Activated naive CD4-positive, alpha-beta T cell treated with anti-CD3 and anti-CD28 coated beads, Interleukin-2, amount 50 U/mL, for 72 hours (primary cell): ENCODE results near the gene SLC12A2. TPM values are rescaled to one million over a fixed set of nuclear protein-coding genes. Genes with fewer than 3 reads are reported as not detected.

ENCODE experiments used
- ATAC-seq, 2 donors: fragments of 150-1000 bp; cut with Tn5 transposase; 2 replicates each; pipeline ENCODE4 v1.10.0; 2021; ENCODE audit warnings: mild to moderate bottlenecking in 2 of 2, moderate library complexity in 2 of 2
- DNase-seq, 2 donors: peaks; one replicate each; pipeline ENCODE4 v3.0.0; 2021 to 2022; ENCODE audit warnings: low spot score in 2 of 2
- H3K27ac Mint-ChIP-seq, 2 donors: one replicate each; pipeline ENCODE4 v1.8.0; 2022; ENCODE audit warnings: mild to moderate bottlenecking in 2 of 2, mixed read lengths in 2 of 2
- H3K36me3 Mint-ChIP-seq, 2 donors: one replicate each; pipeline ENCODE4 v1.8.0; 2022; ENCODE audit warnings: mixed read lengths in 2 of 2
- H3K9me3 Mint-ChIP-seq, 2 donors: one replicate each; pipeline ENCODE4 v1.8.0; 2022; ENCODE audit warnings: mixed read lengths in 2 of 2
- total RNA-seq, 2 donors: library from RNA; stranded (reverse); gene quantifications; one replicate each; pipeline ENCODE4 v1.2.3, GENCODE V29; 2022

SLC12A2 gene
- total RNA-seq, 2 donors from 2014 or later, result 10.5 to 14.0 TPM

DNA sequence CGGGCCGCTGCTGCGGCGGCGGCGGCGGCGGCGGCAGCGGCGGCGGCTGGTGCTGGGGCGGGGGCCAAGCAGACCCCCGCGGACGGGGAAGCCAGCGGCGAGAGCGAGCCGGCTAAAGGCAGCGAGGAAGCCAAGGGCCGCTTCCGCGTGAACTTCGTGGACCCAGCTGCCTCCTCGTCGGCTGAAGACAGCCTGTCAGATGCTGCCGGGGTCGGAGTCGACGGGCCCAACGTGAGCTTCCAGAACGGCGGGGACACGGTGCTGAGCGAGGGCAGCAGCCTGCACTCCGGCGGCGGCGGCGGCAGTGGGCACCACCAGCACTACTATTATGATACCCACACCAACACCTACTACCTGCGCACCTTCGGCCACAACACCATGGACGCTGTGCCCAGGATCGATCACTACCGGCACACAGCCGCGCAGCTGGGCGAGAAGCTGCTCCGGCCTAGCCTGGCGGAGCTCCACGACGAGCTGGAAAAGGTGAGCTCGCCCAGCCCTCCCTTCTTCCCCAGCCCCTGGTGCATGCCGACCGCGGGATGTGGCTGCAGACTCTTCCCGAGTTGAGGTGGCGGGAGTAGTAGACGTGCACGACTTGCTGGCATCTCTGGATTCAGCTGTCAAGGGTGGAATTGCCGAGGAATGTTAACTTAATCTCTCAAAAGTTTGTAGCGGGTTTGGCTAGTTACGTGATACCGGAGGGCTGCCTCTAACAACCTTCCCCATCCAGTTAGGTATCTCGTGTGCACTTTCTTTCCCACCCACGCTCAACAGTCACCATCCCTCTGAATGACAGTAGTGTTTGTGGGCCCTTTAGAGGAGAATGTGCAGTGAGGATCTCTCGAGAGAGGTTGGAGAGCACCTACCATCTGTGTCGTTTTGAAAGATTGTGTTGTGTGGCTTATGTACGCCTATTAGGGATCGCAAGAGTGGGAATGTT, 932 bp downstream of the SLC12A2 start:
- peak; percentile 48 to 67 for DNase-seq
- H3K36me3 Mint-ChIP-seq, result peaks cover 23 to 29% of the 10 kb centered on the region in 2 donors
- ATAC-seq, result peak; percentile 33 to 51
- no peaks in the 10 kb centered on the region for H3K9me3 Mint-ChIP-seq
- peak overlapping the region; percentile 74 to 84 for H3K27ac Mint-ChIP-seq

DNA sequence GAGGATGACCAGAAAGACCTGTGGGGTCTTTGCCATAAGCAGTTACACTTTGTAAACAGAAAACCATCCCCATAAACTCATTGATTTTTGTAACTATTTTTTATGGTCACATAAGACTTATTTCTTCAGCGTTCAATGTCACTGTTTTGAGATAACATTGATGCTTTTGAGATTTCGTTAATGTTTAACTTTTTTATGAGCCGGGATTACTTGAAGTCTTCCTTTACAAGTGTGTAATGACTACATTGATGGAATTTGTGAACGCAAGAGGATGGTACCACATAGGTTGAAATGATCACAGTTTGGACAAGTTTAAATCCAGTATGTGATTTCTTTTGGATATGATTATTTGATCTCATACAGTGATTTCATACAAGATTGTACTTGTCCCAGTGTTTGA, 1.8 kb downstream of the SLC12A2 start:
- Mint-ChIP-seq H3K9me3 (peaks cover 0 to under 1% of the 10 kb centered on the region in 2 donors), H3K36me3 (peaks cover 22 to 29% of the 10 kb centered on the region in 2 donors), H3K27ac (peak overlapping the region in 1 of 2 donors; percentile 74)
- no peak for DNase-seq
- no peak for ATAC-seq

DNA sequence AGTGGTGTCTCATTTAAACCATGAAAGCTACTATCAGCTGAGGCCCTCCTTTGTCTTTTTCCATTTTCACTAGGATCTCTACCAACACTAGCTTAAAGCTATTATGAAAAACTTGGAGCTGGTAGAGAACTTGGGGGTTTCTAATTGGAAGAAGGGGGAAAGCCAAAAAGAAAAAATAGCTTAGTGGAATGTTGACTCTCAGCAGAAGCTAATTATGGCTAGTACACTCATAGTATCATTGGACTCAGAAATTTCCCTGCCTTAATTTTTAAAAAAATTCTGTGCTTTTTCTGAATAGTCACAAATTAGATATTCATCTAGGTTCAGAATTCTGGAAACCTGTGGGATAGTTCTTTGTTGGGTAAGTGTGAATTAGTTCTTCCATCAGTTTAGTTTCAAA, 8.0 kb downstream of the SLC12A2 start:
- DNase-seq (no peak), ATAC-seq (no peak)
- no peak overlapping the region for H3K27ac Mint-ChIP-seq
- peaks cover 28 to 38% of the 10 kb centered on the region in 2 donors for H3K36me3 Mint-ChIP-seq
- H3K9me3 Mint-ChIP-seq, result peaks cover 15 to 24% of the 10 kb centered on the region in 2 donors

- H3K9me3 Mint-ChIP-seq, result peaks cover 15 to 24% of the 10 kb centered on the region in 2 donors
- no peak overlapping the region for H3K27ac Mint-ChIP-seq
- ATAC-seq, result no peak
- no peak for DNase-seq
- H3K36me3 Mint-ChIP-seq, result peaks cover 27 to 34% of the 10 kb centered on the region in 2 donors
Observed at GRCh38 chr5:128092144-128092543, 8.6 kb downstream of the SLC12A2 start.

- peak overlapping the region in 1 of 2 donors; percentile 29 for H3K27ac Mint-ChIP-seq
- no peak for DNase-seq
- H3K36me3 Mint-ChIP-seq, result peaks cover 27 to 33% of the 10 kb centered on the region in 2 donors
- H3K9me3 Mint-ChIP-seq, result peaks cover 21 to 29% of the 10 kb centered on the region in 2 donors
- peak; percentile 38 to 45 for ATAC-seq
Observed at GRCh38 chr5:128093368-128093767, 9.8 kb downstream of the SLC12A2 start.

DNA sequence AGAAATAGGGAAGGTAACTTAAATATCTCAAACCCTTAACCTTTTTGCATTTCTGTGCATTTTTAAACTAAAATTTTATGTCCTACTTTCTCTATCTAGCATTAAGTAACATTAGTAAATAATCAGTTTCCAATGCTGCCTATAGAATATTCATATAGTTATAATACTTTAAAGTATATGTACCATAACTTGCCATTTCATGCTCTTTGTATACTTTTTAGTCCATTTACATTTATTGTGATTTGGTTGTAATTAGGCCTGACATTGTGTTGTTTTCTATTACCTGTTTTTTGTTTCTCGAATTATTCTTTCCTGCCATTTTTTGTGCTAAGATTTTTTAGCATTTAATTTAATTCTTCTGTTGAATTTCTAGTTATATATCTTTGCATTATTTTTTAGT, 13.7 kb downstream of the SLC12A2 start:
- Mint-ChIP-seq H3K36me3 (peaks cover 26 to 40% of the 10 kb centered on the region in 2 donors), H3K27ac (no peak overlapping the region), H3K9me3 (peaks cover 21 to 27% of the 10 kb centered on the region in 2 donors)
- no peak for ATAC-seq
- no peak for DNase-seq

DNA sequence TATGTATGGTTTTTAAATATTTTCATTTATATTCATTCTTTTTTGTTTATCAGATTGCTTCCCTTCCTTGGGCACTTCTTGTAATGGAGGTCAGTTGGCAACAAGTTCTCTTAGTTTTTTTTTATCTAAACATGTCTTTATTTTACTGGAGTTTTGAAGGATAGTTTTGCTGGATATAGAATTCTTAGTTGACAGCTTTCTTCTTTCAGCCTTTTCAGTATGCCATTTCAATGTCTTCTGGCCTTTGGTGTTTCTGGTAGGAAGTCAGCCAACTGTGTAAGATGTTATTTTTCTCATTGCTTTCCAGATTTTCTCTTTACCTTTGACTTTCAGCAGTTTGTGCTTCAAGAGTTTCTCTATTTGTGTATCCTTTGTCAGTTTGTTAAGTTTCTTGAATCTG, 14.2 kb downstream of the SLC12A2 start:
- peaks cover 26 to 40% of the 10 kb centered on the region in 2 donors for H3K36me3 Mint-ChIP-seq
- DNase-seq, result no peak
- no peak overlapping the region for H3K27ac Mint-ChIP-seq
- H3K9me3 Mint-ChIP-seq, result peaks cover 21 to 27% of the 10 kb centered on the region in 2 donors
- ATAC-seq, result no peak

DNA sequence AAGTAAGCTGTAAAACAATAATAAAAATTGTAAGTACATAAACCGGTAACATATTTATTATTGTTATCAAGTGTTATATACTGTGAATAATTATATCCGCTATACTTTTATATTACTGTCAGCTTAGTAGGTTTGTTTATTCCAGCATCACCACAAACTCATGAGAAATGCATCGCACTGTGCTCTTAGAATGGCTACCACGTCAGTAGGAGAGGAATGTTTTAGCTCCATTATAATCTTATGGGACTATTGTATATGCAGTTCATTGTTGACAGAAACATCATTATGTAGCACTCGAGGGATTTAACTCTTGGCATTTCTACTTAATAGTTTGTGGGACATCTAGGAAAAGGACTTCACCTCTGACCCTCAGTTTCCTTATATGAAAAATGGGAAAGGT, 16.4 kb downstream of the SLC12A2 start:
- DNase-seq, result no peak
- Mint-ChIP-seq H3K27ac (no peak overlapping the region), H3K9me3 (peaks cover 10 to 12% of the 10 kb centered on the region in 2 donors), H3K36me3 (peaks cover 20 to 27% of the 10 kb centered on the region in 2 donors)
- ATAC-seq, result no peak

- Mint-ChIP-seq H3K36me3 (peaks cover 20 to 24% of the 10 kb centered on the region in 2 donors), H3K9me3 (peaks cover 10% of the 10 kb centered on the region in 2 donors), H3K27ac (no peak overlapping the region)
- DNase-seq (no peak), ATAC-seq (no peak)
Observed at GRCh38 chr5:128100860-128101557, 17.4 kb downstream of the SLC12A2 start.

DNA sequence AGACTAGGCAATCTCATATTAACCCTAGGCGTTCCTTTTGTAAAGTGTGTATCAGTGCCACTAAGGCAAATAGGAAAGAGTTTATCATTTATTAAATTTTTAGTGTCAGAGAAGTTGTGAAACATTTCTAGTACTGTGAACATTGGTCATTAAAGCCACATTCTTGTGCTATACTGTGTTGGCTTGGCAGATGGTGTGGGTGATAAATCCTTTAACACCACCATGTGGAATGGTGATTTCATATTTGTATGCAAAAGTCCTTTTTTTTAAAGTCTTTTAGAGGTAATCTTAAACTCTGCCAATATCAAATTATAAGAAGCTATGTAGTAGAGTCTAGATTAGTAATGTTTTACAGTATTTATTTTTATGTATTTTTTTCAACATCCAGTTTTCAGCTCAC, 18.1 kb downstream of the SLC12A2 start:
- ATAC-seq (no peak), DNase-seq (no peak)
- peaks cover 10% of the 10 kb centered on the region in 2 donors for H3K9me3 Mint-ChIP-seq
- H3K27ac Mint-ChIP-seq, result no peak overlapping the region
- peaks cover 20 to 24% of the 10 kb centered on the region in 2 donors for H3K36me3 Mint-ChIP-seq

DNA sequence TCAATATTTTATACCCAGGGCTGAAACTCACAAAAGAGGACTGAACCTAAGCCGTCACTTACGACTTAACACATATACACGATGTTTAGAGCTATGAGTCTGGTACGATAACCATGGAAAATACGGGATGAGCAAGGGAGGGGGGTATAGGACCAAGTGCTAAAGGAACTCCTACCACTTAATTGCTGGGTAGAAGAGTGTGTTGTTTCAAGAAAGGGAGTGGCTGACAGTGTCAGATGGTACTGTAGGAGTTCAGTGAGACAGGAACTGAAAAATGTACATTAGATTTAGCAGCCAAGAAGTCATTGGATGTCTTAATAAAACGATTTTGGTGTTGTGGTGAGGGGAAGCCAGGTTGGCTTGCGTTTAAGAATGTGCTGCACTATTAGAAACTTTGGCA, 21.6 kb downstream of the SLC12A2 start:
- no peak for DNase-seq
- no peak overlapping the region for H3K27ac Mint-ChIP-seq
- H3K9me3 Mint-ChIP-seq, result no peaks in the 10 kb centered on the region
- peaks cover 6 to 7% of the 10 kb centered on the region in 2 donors for H3K36me3 Mint-ChIP-seq
- ATAC-seq, result no peak

DNA sequence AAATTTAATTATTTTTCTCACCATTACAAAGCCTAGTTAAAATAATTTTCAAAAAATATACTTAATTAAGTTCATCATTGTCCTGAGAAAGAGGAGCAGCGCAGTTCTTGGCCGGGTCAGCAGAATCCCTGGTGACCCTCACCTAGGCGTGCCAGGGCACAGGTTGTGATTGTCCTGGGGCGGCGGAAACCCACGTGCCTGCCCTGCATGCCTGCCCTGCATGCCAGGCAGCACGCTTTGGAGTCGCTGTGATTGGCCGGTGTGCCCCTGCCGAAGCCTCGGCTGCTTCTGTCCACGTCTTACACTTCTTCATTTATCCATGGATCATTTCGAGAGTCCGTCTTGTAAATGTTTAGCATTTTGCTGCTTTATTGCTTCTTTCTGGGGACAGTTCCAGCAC, 25.6 kb downstream of the SLC12A2 start:
- Mint-ChIP-seq H3K36me3 (peaks cover 0 to 9% of the 10 kb centered on the region in 2 donors), H3K27ac (no peak overlapping the region), H3K9me3 (no peaks in the 10 kb centered on the region)
- DNase-seq (no peak), ATAC-seq (no peak)

DNA sequence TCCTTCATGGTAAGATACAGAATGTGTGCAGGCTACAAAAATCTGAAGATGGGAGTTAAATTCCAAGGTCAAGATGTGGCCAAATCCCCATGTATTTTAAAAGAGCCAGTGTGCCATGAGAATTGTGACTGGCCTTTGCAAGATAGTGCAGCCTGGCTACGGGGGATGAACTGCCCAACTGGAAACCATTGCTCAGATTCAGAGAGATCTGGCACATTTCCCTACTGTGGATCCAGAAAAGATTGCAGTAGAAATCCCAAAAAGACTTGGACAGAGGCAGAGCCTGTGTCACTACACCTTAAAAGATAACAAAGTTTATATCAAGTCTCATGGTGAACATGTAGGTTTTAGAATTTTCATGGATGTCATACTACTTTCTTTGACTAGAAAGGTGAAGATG, 26.2 kb downstream of the SLC12A2 start:
- Mint-ChIP-seq H3K9me3 (no peaks in the 10 kb centered on the region), H3K27ac (no peak overlapping the region), H3K36me3 (peaks cover 0 to 11% of the 10 kb centered on the region in 2 donors)
- DNase-seq (no peak), ATAC-seq (no peak)

DNA sequence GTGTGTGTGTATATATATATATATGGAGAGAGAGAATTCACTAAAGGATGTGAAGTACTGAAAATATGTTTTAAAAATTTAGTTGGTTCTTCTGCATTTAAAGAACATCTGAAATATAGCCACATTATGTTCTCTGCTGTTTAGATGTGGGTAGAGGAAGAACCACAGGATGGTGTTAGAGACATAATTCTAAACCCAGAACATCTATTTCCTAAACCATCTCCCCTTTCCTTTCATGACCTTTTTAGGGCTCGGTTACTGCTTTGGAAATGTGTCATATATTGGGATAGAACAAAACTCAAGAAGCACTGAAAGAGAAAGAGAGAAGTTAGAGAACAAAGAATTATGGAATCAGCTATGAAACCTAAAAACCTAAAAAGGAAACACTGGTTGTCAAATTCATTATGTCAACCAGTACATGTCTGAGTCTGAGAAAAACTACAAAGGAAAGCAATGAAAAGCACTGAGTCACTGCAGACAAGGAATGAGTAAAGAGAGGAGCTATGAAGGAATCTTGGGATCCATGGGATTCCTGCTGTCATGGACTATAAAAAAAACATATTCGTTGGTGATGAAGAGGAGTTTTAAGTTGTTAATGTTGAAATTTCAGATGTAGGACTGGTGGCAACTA, 28.4 kb downstream of the SLC12A2 start:
- peaks cover 17 to 25% of the 10 kb centered on the region in 2 donors for H3K36me3 Mint-ChIP-seq

DNA sequence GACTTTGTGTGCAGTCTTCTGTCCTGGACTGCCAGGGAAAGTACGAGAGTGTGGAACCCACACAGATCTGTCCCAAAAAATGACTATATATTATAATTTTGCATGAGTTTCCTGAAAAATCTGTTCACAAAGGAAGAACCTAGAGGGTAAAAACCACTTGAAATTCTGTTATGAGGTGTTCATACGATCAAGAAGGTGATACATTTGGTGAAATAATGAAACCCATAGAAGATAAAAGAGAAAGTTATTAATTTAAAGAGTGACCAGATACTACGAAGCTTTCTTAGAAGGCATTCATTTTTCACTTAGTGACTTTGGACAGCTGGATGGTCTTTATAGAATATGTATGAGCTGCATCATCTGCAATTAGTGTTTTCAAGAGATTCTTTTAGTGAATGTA, 32.9 kb downstream of the SLC12A2 start:
- ATAC-seq (no peak), DNase-seq (no peak)
- H3K36me3 Mint-ChIP-seq, result peaks cover 28 to 40% of the 10 kb centered on the region in 2 donors
- H3K9me3 Mint-ChIP-seq, result peaks cover 3 to 6% of the 10 kb centered on the region in 2 donors
- no peak overlapping the region for H3K27ac Mint-ChIP-seq

More for the DNA sequence above, 28.4 kb downstream of the SLC12A2 start:
- DNase-seq (no peak), ATAC-seq (peak; percentile 56 to 89)
- H3K27ac Mint-ChIP-seq, result no peak overlapping the region
- peaks cover 0 to 3% of the 10 kb centered on the region in 2 donors for H3K9me3 Mint-ChIP-seq

DNA sequence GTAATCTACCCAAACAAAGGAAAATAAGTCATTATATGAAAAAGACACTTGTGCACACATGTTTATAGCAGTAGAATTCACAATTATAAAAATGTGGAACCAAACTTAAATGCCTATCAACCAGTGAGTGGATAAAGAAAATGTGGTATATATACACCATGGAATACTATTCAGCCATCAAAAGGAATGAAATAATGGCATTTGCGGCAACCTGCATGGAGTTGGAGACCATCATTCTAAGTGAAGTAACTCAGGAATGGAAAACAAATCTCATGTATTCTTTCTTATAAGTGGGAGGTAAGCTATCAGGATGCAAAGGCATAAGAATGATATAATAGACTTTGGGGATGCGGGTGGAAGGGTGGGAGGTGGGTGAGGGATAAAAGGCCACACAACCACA, 34.6 kb downstream of the SLC12A2 start:
- DNase-seq (no peak), ATAC-seq (no peak)
- Mint-ChIP-seq H3K36me3 (peaks cover 28 to 40% of the 10 kb centered on the region in 2 donors), H3K9me3 (peaks cover 3 to 6% of the 10 kb centered on the region in 2 donors), H3K27ac (no peak overlapping the region)

- DNase-seq (no peak), ATAC-seq (no peak)
- Mint-ChIP-seq H3K9me3 (peaks cover 0 to 6% of the 10 kb centered on the region in 2 donors), H3K27ac (no peak overlapping the region), H3K36me3 (peaks cover 11 to 25% of the 10 kb centered on the region in 2 donors)
Observed at GRCh38 chr5:128121651-128122050, 38.1 kb downstream of the SLC12A2 start.
